Measurements from ENCODE around the gene CACNG4.

Gene CACNG4

GRCh38 chr17:66963909-66964771 is at the start of gene CACNG4:
Gene CACNG4 (plus strand): TSS chr17:66964707. CDS start chr17:66964912, 205 bp downstream.
- Mint-ChIP-seq H3K36me3 (ENCODE audit: low read depth) (no peaks in the 10 kb centered on the region), H3K4me1 (ENCODE audit: low read depth) (peaks cover 8% of the 10 kb centered on the region), H3K9me3 (no peaks in the 10 kb centered on the region), H3K27me3 (peaks cover 70% of the 10 kb centered on the region), H3K4me3 (peak within 1 kb of the TSS; percentile 67), H3K27ac (no peak within 1 kb of the TSS)
- DNase-seq, result no peak

- no peaks in the 10 kb centered on the region for H3K36me3 Mint-ChIP-seq (ENCODE audit: low read depth)
- H3K4me3 Mint-ChIP-seq, result no peak overlapping the region
- no peaks in the 10 kb centered on the region for H3K4me1 Mint-ChIP-seq (ENCODE audit: low read depth)
- H3K27ac Mint-ChIP-seq, result no peak overlapping the region
- DNase-seq, result no peak
- no peaks in the 10 kb centered on the region for H3K9me3 Mint-ChIP-seq
- H3K27me3 Mint-ChIP-seq, result peaks cover 25% of the 10 kb centered on the region
Observed at GRCh38 chr17:66915204-66915611, 49.3 kb upstream of the CACNG4 start.

- H3K27ac Mint-ChIP-seq, result no peak overlapping the region
- H3K36me3 Mint-ChIP-seq (ENCODE audit: low read depth), result no peaks in the 10 kb centered on the region
- H3K9me3 Mint-ChIP-seq, result no peaks in the 10 kb centered on the region
- DNase-seq, result no peak
- no peak overlapping the region for H3K4me3 Mint-ChIP-seq
- H3K27me3 Mint-ChIP-seq, result peaks cover 25% of the 10 kb centered on the region
- H3K4me1 Mint-ChIP-seq (ENCODE audit: low read depth), result no peaks in the 10 kb centered on the region
Observed at GRCh38 chr17:66915792-66916191, 48.7 kb upstream of the CACNG4 start.

DNA sequence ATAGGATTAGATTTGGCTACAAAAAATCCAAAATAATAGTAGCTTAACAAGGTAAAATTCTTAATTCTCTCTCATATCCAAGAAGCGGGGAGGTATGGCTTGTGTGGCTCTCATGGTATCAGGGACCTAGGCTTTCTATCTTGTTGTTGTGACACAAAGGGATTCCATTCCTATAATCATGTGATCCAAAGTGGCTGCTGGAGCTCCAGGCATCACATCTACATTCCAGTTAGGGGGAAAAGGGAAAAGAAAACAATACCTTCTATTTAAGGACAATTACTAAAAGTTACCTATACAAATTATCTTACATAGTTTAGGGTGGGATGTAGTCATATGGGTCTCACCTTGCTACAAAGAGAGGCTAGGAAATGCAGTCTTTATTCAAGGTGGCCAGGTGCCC is 47.6 kb upstream of the CACNG4 start:
- no peaks in the 10 kb centered on the region for H3K4me1 Mint-ChIP-seq (ENCODE audit: low read depth)
- DNase-seq, result no peak
- H3K4me3 Mint-ChIP-seq, result no peak overlapping the region
- H3K27ac Mint-ChIP-seq, result no peak overlapping the region
- peaks cover 28% of the 10 kb centered on the region for H3K27me3 Mint-ChIP-seq
- peaks cover 4% of the 10 kb centered on the region for H3K9me3 Mint-ChIP-seq
- no peaks in the 10 kb centered on the region for H3K36me3 Mint-ChIP-seq (ENCODE audit: low read depth)

GRCh38 chr17:66918896-66919295 is 45.6 kb upstream of the CACNG4 start:
- Mint-ChIP-seq H3K27me3 (peaks cover 35% of the 10 kb centered on the region), H3K4me3 (no peak overlapping the region), H3K9me3 (peaks cover 4% of the 10 kb centered on the region), H3K36me3 (ENCODE audit: low read depth) (no peaks in the 10 kb centered on the region), H3K4me1 (ENCODE audit: low read depth) (no peaks in the 10 kb centered on the region), H3K27ac (no peak overlapping the region)
- no peak for DNase-seq

- no peak for DNase-seq
- Mint-ChIP-seq H3K36me3 (ENCODE audit: low read depth) (no peaks in the 10 kb centered on the region), H3K4me1 (ENCODE audit: low read depth) (no peaks in the 10 kb centered on the region), H3K27me3 (peaks cover 33% of the 10 kb centered on the region), H3K27ac (no peak overlapping the region), H3K4me3 (no peak overlapping the region), H3K9me3 (peaks cover 4% of the 10 kb centered on the region)
Observed at GRCh38 chr17:66920435-66920834, 44.1 kb upstream of the CACNG4 start.

DNA sequence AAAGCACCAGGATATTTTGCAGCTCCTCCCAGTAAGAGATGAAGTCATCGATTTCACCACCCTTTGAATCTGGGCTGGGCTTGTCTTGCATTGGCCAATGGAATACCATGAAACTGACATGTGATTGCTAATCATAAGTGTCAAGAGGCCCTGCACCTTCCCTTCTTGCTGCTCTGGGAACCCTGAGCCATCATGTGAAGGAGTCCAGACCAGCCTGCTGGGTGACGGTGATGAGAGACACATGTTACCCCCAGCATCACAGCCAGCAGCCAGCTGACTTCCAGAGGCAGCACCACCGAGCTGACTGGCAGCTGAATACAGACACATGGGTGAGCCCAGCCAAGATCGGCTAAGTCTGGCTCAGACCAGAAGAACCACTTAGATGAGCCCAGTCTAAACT is 43.6 kb upstream of the CACNG4 start:
- no peaks in the 10 kb centered on the region for H3K4me1 Mint-ChIP-seq (ENCODE audit: low read depth)
- H3K9me3 Mint-ChIP-seq, result peaks cover 4% of the 10 kb centered on the region
- H3K36me3 Mint-ChIP-seq (ENCODE audit: low read depth), result no peaks in the 10 kb centered on the region
- H3K27me3 Mint-ChIP-seq, result peaks cover 32% of the 10 kb centered on the region
- no peak overlapping the region for H3K4me3 Mint-ChIP-seq
- no peak overlapping the region for H3K27ac Mint-ChIP-seq
- no peak for DNase-seq

DNA sequence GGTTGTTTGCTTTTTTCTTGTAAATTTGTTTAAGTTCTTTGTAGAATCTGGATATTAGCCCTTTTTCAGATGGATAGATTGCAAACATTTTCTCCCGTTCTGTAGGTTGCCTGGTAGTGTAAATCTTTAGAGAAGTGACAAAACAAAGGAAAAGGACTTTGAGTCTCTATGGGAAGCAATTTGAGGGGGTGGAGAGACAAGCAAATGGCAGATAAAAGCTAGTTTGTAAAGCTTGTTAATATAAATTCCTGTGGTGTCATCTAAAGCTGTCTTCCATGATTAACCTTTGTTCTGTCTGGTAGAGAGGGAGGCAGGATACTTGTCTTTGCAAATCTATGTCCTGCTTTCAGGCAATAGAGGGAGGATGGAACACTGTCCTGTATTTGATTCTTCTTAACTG is 40.6 kb upstream of the CACNG4 start:
- Mint-ChIP-seq H3K27ac (no peak overlapping the region), H3K9me3 (peaks cover 4% of the 10 kb centered on the region), H3K36me3 (ENCODE audit: low read depth) (no peaks in the 10 kb centered on the region), H3K27me3 (peaks cover 48% of the 10 kb centered on the region), H3K4me3 (no peak overlapping the region), H3K4me1 (ENCODE audit: low read depth) (no peaks in the 10 kb centered on the region)
- DNase-seq, result no peak

DNA sequence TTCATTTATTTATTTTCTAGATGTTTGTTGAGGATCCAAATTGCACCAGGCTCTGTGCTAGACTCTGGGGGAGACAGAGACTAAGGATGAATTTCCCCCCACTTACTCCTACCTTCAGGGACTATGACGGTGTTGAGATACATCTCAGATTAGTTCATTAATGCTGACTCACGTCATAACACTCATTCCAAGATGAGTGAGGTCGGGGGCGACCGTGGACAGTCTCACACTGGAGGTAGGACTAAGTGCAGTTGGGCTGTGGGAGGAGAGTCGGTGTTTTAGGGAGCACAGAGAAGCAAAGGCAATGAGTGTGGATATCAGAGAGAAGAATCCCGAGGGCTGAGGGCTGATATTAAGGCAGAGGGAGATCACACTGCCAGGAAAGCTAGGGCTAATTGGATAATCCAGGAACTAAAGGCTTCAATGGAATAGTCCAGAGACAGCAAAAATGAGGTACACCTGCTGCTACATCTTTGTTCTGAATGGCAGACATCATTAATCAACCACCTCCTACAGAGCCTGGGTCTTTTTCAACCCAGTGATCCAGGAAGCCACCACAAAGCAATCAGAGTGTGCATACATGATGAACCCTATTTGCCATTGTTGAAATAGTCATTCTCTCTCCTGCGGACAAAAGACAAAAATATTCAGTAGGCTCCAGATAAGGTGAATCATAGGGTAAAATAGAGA is 38.6 kb upstream of the CACNG4 start:
- H3K4me1 Mint-ChIP-seq (ENCODE audit: low read depth), result no peaks in the 10 kb centered on the region
- no peak for DNase-seq
- peaks cover 4% of the 10 kb centered on the region for H3K9me3 Mint-ChIP-seq
- H3K36me3 Mint-ChIP-seq (ENCODE audit: low read depth), result no peaks in the 10 kb centered on the region
- peaks cover 64% of the 10 kb centered on the region for H3K27me3 Mint-ChIP-seq
- no peak overlapping the region for H3K4me3 Mint-ChIP-seq
- no peak overlapping the region for H3K27ac Mint-ChIP-seq

GRCh38 chr17:66928949-66929348 is 35.6 kb upstream of the CACNG4 start:
- H3K4me1 Mint-ChIP-seq (ENCODE audit: low read depth), result no peaks in the 10 kb centered on the region
- H3K27ac Mint-ChIP-seq, result no peak overlapping the region
- peaks cover 61% of the 10 kb centered on the region for H3K27me3 Mint-ChIP-seq
- H3K4me3 Mint-ChIP-seq, result no peak overlapping the region
- no peak for DNase-seq
- H3K36me3 Mint-ChIP-seq (ENCODE audit: low read depth), result no peaks in the 10 kb centered on the region
- no peaks in the 10 kb centered on the region for H3K9me3 Mint-ChIP-seq

GRCh38 chr17:66929591-66929990 is 34.9 kb upstream of the CACNG4 start:
- no peaks in the 10 kb centered on the region for H3K9me3 Mint-ChIP-seq
- H3K27ac Mint-ChIP-seq, result no peak overlapping the region
- H3K4me1 Mint-ChIP-seq (ENCODE audit: low read depth), result no peaks in the 10 kb centered on the region
- peaks cover 56% of the 10 kb centered on the region for H3K27me3 Mint-ChIP-seq
- no peak for DNase-seq
- H3K4me3 Mint-ChIP-seq, result no peak overlapping the region
- no peaks in the 10 kb centered on the region for H3K36me3 Mint-ChIP-seq (ENCODE audit: low read depth)

- Mint-ChIP-seq H3K27ac (no peak overlapping the region), H3K9me3 (no peaks in the 10 kb centered on the region), H3K27me3 (peaks cover 52% of the 10 kb centered on the region), H3K36me3 (ENCODE audit: low read depth) (no peaks in the 10 kb centered on the region), H3K4me3 (no peak overlapping the region), H3K4me1 (ENCODE audit: low read depth) (no peaks in the 10 kb centered on the region)
- no peak for DNase-seq
Observed at GRCh38 chr17:66930933-66931332, 33.6 kb upstream of the CACNG4 start.

- H3K36me3 Mint-ChIP-seq (ENCODE audit: low read depth), result no peaks in the 10 kb centered on the region
- no peak overlapping the region for H3K4me3 Mint-ChIP-seq
- no peak for DNase-seq
- no peak overlapping the region for H3K27ac Mint-ChIP-seq
- H3K27me3 Mint-ChIP-seq, result peaks cover 42% of the 10 kb centered on the region
- no peaks in the 10 kb centered on the region for H3K4me1 Mint-ChIP-seq (ENCODE audit: low read depth)
- H3K9me3 Mint-ChIP-seq, result no peaks in the 10 kb centered on the region
Observed at GRCh38 chr17:66932311-66932710, 32.2 kb upstream of the CACNG4 start.

- no peaks in the 10 kb centered on the region for H3K9me3 Mint-ChIP-seq
- H3K4me3 Mint-ChIP-seq, result no peak overlapping the region
- H3K27ac Mint-ChIP-seq, result no peak overlapping the region
- peaks cover 45% of the 10 kb centered on the region for H3K27me3 Mint-ChIP-seq
- no peaks in the 10 kb centered on the region for H3K4me1 Mint-ChIP-seq (ENCODE audit: low read depth)
- no peaks in the 10 kb centered on the region for H3K36me3 Mint-ChIP-seq (ENCODE audit: low read depth)
- DNase-seq, result no peak
Observed at GRCh38 chr17:66934040-66934439, 30.5 kb upstream of the CACNG4 start.

GRCh38 chr17:66935717-66936116 is 28.8 kb upstream of the CACNG4 start:
- DNase-seq, result no peak
- H3K9me3 Mint-ChIP-seq, result no peaks in the 10 kb centered on the region
- no peak overlapping the region for H3K27ac Mint-ChIP-seq
- peaks cover 46% of the 10 kb centered on the region for H3K27me3 Mint-ChIP-seq
- H3K36me3 Mint-ChIP-seq (ENCODE audit: low read depth), result no peaks in the 10 kb centered on the region
- no peaks in the 10 kb centered on the region for H3K4me1 Mint-ChIP-seq (ENCODE audit: low read depth)
- H3K4me3 Mint-ChIP-seq, result no peak overlapping the region
